ENCODE measurements around the gene MEMO1.
"Not testable (repeated sequence)": the region's sequence is repeated elsewhere in the genome, so short reads cannot be mapped to it uniquely, and the experiment has no call there.

The MEMO1 gene

GRCh38 chr2:31956312-31956711 lies 54.5 kb downstream of the MEMO1 start:
- DNase-seq: no peak

DNA sequence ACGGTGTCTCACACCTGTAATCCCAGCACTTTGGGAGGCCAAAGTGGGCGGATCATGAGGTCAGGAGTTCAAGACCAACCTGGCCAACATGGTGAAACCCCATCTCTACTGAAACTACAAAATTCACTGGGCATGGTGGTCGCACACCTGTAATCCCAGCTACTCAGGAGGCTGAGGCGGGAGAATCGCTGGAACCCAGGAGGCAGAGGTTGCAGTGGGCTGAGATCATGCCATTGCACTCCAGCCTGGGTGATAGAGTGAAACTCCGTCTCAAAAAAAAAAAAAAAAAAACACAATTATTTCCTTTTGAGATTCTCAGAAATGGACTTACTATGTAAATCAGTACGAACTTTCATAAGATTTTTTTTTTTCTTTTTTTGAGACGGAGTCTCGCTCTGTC lies 57.7 kb downstream of the MEMO1 start:
- not testable (repeated sequence) for DNase-seq

- DNase-seq: no peak
Measured at GRCh38 chr2:31950946-31951562, 59.8 kb downstream of the MEMO1 start.

GRCh38 chr2:31947871-31948270 lies 62.9 kb downstream of the MEMO1 start:
- no peak for DNase-seq

DNA sequence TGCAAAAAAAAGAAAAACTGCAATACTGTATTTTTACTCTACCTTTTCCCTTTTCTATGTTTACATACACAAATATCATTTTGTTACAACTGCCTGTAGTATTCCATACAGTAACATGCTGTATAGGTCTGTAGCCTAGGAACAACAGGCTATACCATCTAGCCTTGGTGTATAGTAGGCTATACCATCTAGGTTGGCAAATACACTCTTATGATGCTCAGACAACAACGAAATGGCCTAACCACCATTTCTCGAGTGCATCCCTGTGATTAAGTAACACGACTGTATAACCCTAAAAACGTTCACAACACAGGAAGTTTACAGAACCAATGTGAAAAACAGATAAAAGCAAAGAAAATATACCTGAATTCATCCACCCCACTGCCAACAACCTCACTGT lies 64.0 kb downstream of the MEMO1 start:
- DNase-seq: no peak

- DNase-seq: no peak
Measured at GRCh38 chr2:31945572-31945935, 65.3 kb downstream of the MEMO1 start.

DNA sequence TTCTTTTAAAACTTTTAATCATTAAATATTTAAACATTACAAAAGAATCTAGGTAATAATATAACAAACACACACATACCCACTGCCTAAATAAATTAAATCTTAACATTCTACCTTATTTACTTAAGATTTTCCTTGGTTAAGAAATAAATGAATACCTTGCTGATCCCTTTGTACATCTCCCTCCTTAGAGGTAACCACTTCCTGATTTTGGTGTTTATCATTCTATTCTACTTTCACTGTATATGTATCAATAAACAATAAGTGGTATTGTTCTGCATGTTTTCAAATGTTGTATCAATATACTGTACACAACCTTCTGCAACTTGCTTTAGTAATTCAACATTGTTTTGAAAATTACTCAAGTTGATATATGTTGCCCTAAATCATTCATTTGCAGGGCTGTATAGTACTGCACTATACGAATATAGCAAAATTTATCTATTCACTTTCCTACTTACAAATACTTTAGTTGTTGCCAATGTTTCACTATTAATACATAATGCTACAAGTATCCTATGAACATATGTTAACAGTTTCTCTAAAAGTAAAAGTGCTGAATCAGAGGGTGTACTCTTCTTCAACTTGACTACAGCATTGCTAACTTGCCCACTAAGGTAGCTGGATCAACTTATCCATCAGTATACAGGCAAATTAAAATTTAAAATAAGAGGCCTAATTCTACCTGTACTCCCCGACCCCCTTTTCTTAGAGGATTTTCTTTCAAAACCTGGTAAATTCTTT lies 65.8 kb downstream of the MEMO1 start:
- DNase-seq: no peak

GRCh38 chr2:31943636-31944225 lies 67.1 kb downstream of the MEMO1 start:
- no peak for DNase-seq

DNA sequence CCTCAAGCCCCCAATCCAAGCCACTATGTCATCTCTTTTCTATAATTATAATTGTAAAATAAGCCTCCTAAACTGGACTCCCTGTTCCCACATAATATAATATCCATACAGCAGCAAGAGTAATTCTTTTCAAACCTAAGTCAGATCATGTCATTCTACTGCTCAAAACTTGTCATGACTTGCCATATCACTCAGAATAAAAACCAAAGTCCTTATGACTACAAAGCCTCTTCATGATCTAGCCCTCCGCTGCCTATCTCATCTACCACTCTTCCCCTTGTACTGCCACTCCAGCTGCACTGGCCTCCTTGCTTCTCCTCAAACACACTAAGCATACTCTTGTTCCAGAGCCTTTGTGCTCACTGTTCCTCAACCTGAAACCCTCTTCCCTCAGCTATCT lies 69.9 kb downstream of the MEMO1 start:
- DNase-seq: no peak

- DNase-seq: no peak
Measured at GRCh38 chr2:31937741-31938140, 73.1 kb downstream of the MEMO1 start.

GRCh38 chr2:31935370-31935769 lies 75.4 kb downstream of the MEMO1 start:
- DNase-seq: no peak

- DNase-seq: no peak
Measured at GRCh38 chr2:31933066-31933465, 77.7 kb downstream of the MEMO1 start.

GRCh38 chr2:31932589-31932988 lies 78.2 kb downstream of the MEMO1 start:
- no peak for DNase-seq

DNA sequence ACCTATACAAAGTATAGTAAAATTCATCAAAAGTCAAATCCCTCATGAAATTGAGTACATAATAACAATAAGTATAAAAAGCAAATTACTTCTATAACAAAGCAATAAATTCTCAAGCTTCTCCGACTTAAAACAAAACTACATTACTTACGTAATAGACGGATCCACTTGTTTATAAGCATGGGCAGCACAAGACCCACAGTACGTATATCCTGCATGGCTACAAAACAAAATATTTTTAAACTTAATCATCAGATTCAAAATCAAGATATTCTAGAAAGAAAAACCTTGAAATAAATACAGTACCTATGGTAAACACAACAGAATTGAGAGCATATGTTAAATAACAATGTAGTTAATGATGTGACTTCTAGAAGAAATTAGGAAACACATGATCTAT lies 78.9 kb downstream of the MEMO1 start:
- no peak for DNase-seq

- DNase-seq: no peak
Measured at GRCh38 chr2:31925517-31925916, 85.3 kb downstream of the MEMO1 start.

GRCh38 chr2:31923662-31924061 lies 87.1 kb downstream of the MEMO1 start:
- DNase-seq: no peak

DNA sequence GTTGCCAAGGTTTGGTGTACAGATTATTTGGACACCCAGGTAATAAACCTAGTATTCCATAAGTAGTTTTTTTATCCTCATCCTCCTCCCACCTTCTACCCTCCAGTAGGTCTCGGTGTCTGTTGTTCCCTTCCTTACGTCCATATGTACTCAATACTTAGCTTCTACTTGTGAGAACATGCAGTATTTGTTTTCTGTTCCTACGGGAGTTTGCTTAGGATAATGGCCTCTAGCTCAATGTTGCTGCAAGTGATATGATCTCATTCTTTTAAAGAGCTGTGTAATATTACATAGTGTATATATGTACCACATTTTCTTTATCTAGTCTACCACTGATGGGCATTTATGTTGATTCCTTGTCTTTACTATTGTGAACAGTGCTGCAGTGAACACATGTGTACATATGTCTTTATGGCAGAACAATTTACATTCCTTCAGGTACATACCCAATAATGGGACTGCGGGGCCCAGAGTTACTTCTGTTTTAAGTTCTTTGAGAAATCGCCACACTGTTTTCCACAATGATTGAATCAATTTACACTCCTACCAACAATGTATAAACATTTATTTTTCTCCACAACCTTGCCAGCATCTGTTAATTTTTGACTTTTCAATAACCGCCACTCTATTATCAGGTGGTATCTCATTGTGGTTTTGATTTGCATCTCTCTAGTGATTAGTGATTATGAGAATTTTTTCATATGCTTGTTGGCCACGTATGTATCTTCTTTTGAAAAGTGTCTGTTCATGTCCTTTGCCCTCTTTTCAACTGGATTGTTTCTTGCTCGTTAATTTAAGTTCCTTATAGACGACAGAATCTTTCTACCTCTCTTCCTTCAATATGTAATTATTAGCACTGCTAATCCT lies 88.0 kb downstream of the MEMO1 start:
- DNase-seq: no peak

- no peak for DNase-seq
Measured at GRCh38 chr2:31920962-31921361, 89.8 kb downstream of the MEMO1 start.

GRCh38 chr2:31919499-31919898 lies 91.3 kb downstream of the MEMO1 start:
- no peak for DNase-seq

DNA sequence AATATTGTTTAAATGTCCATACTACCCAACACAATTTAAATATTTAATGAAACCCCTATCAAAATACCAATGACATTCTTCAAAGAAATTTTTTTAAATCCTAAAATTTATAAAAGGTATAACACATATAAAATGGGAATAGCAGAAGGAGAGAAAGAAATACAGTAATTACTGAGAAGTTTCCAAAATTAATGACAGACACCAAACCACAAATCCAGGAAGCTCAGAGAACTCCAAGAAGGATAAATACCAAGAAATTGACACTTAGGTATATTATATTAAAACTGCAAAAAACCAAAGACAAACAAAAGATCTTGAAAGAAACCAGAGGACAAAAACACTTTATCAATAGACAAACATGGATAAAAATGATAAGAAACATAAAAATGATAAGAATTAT lies 101.1 kb downstream of the MEMO1 start:
- no peak for DNase-seq

- DNase-seq: not testable (repeated sequence)
Measured at GRCh38 chr2:31907491-31907890, 103.3 kb downstream of the MEMO1 start.

DNA sequence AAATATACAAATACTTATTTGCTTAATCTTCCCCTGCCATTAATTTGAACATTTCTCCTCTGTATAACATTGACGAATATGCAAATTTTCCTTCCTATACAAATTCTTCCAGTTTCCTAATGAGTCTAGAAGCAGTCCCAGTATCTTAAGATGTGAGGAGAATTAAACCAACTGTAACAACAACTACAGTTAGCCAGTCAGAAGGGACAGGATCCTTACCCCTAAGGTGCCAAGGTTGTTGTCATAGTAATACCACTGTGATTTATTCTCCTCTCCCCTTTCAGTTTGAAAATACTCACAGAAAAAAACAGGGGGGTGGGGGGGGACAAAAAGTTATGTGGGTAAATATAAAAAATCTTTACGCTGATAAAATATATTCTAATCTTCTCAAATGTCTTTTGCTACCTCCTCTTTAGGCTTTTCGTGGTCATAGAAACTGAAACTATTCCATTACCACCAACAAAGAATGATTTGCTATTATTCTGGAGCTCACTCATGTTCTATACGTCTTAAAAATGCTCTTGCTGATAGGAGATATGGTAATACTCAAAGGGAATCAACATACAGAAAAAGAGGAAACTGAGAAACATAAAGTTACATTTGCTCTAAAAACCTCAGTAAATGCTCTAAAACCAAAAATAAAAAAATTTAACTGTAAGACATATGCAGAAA lies 107.6 kb downstream of the MEMO1 start:
- no peak for DNase-seq

- no peak for DNase-seq
Measured at GRCh38 chr2:31901900-31902299, 108.9 kb downstream of the MEMO1 start.
